H9 (cell line): ENCODE results near the gene NEBL. TPM values are rescaled to one million over a fixed set of nuclear protein-coding genes. Genes with fewer than 3 reads are reported as not detected.

ENCODE experiments used
- DNase-seq: peaks from one replicate; pipeline ENCODE4 v3.0.0-alpha.2; 2017
- H2AFZ ChIP-seq: one replicate; pipeline ENCODE4 v1.6.1; 2013; ENCODE audit warnings: mild to moderate bottlenecking, low read length, control low read depth, moderate library complexity
- H2AK5ac ChIP-seq: 2 replicates; pipeline ENCODE4 v1.6.1; 2013; ENCODE audit warnings: low read length, control low read depth, mixed read lengths; ENCODE audit not compliant: insufficient read length
- H2BK120ac ChIP-seq: one replicate; pipeline ENCODE4 v1.6.1; 2013; ENCODE audit warnings: low read depth, mild to moderate bottlenecking, low read length, control low read depth, inconsistent platforms; ENCODE audit not compliant: poor library complexity, severe bottlenecking
- H2BK12ac ChIP-seq: 2 replicates; pipeline ENCODE4 v1.6.1; 2013; ENCODE audit warnings: low read length, control low read depth, mixed read lengths, low read depth; ENCODE audit not compliant: insufficient read length
- H2BK15ac ChIP-seq: 2 replicates; pipeline ENCODE4 v1.6.1; 2013; ENCODE audit warnings: low read depth, low read length, control low read depth
- H2BK20ac ChIP-seq: one replicate; pipeline ENCODE4 v1.6.1; 2013; ENCODE audit warnings: low read depth, mild to moderate bottlenecking, low read length, control low read depth, inconsistent platforms; ENCODE audit not compliant: poor library complexity, severe bottlenecking
- H2BK5ac ChIP-seq: 2 replicates; pipeline ENCODE4 v1.6.1; 2013; ENCODE audit warnings: low read length, control low read depth, mixed read lengths; ENCODE audit not compliant: insufficient read length
- H3K14ac ChIP-seq: 2 replicates; pipeline ENCODE4 v1.6.1; 2013; ENCODE audit warnings: low read length, control low read depth; ENCODE audit not compliant: insufficient read depth
- H3K18ac ChIP-seq: 2 replicates; pipeline ENCODE4 v1.6.1; 2013; ENCODE audit warnings: low read depth, mild to moderate bottlenecking, mixed read lengths, low read length, control low read depth; ENCODE audit not compliant: insufficient read length
- H3K23ac ChIP-seq: 2 replicates; pipeline ENCODE4 v1.6.1; 2013; ENCODE audit warnings: low read length, control low read depth, mixed read lengths, low read depth; ENCODE audit not compliant: insufficient read length
- H3K23me2 ChIP-seq: 2 replicates; pipeline ENCODE4 v1.6.1; 2013; ENCODE audit warnings: low read depth, mild to moderate bottlenecking, mixed read lengths, low read length, control low read depth; ENCODE audit not compliant: insufficient read length, poor library complexity, severe bottlenecking
- H3K27ac ChIP-seq: 2 replicates; pipeline ENCODE4 v1.5.1; 2013; ENCODE audit warnings: low read length, control low read depth, mixed read lengths, low read depth; ENCODE audit not compliant: insufficient read length
- H3K27me3 ChIP-seq: 2 replicates; pipeline ENCODE4 v1.6.1; 2013; ENCODE audit warnings: low read length, control low read depth, inconsistent platforms; ENCODE audit not compliant: insufficient read depth
- H3K4ac ChIP-seq: 2 replicates; pipeline ENCODE4 v1.6.1; 2013; ENCODE audit warnings: low read depth, mild to moderate bottlenecking, control low read depth, inconsistent platforms, low read length, moderate library complexity
- H3K4me1 ChIP-seq: 2 replicates; pipeline ENCODE4 v1.6.1; 2013; ENCODE audit warnings: low read length, control low read depth, inconsistent platforms; ENCODE audit not compliant: insufficient read depth
- H3K4me2 ChIP-seq: 2 replicates; pipeline ENCODE4 v1.6.1; 2013; ENCODE audit warnings: low read length, control low read depth, mixed read lengths; ENCODE audit not compliant: insufficient read length, insufficient read depth
- H3K56ac ChIP-seq: 2 replicates; pipeline ENCODE4 v1.6.1; 2013; ENCODE audit warnings: low read depth, mild to moderate bottlenecking, mixed read lengths, low read length, control low read depth; ENCODE audit not compliant: insufficient read length
- H3K79me1 ChIP-seq: 2 replicates; pipeline ENCODE4 v1.6.1; 2013; ENCODE audit warnings: low read depth, mild to moderate bottlenecking, moderate library complexity, low read length, control low read depth, inconsistent platforms; ENCODE audit not compliant: insufficient read depth, poor library complexity, severe bottlenecking
- H3K79me2 ChIP-seq: 2 replicates; pipeline ENCODE4 v1.6.1; 2013; ENCODE audit warnings: low read length, control low read depth, inconsistent platforms; ENCODE audit not compliant: insufficient read depth
- H3K9ac ChIP-seq: 2 replicates; pipeline ENCODE4 v1.6.1; 2013; ENCODE audit warnings: low read length, control low read depth, mixed read lengths; ENCODE audit not compliant: insufficient read length; ENCODE audit errors: extremely low read depth
- H3K9me3 ChIP-seq: one replicate; pipeline ENCODE4 v1.6.1; 2013; ENCODE audit warnings: low read depth, low read length, inconsistent platforms; ENCODE audit not compliant: control insufficient read depth
- H3T11ph ChIP-seq: one replicate; pipeline ENCODE4 v1.6.1; 2013; ENCODE audit warnings: mild to moderate bottlenecking, low read length, control low read depth, inconsistent platforms
- H4K20me1 ChIP-seq: one replicate; pipeline ENCODE4 v1.6.1; 2013; ENCODE audit not compliant: control insufficient read depth, insufficient read length, insufficient read depth
- H4K5ac ChIP-seq: 2 replicates; pipeline ENCODE4 v1.6.1; 2013; ENCODE audit warnings: low read depth, mild to moderate bottlenecking, mixed read lengths, low read length, control low read depth; ENCODE audit not compliant: insufficient read length
- H4K8ac ChIP-seq: replicated peaks from 2 replicates; pipeline ENCODE4 v1.6.1; 2013; ENCODE audit warnings: low read length, control low read depth, mixed read lengths, low read depth; ENCODE audit not compliant: insufficient read length
- H4K91ac ChIP-seq: 2 replicates; pipeline ENCODE4 v1.6.1; 2013; ENCODE audit warnings: low read depth, mild to moderate bottlenecking, moderate library complexity, mixed read lengths, low read length, control low read depth; ENCODE audit not compliant: insufficient read length
- H3K27ac Mint-ChIP-seq, 3 experiments: 2 replicates in 2 of 3; 3 replicates in 1 of 3; pipeline ENCODE4 v1.8.0; 2020 to 2021; ENCODE audit warnings: mixed read lengths in 3 of 3, mild to moderate bottlenecking in 1 of 3, moderate library complexity in 1 of 3
- H3K27me3 Mint-ChIP-seq: 2 replicates; pipeline ENCODE4 v1.8.0; 2021; ENCODE audit warnings: low read depth, mild to moderate bottlenecking, moderate library complexity, mixed read lengths
- H3K36me3 Mint-ChIP-seq, 3 experiments: 2 replicates in 2 of 3; 3 replicates in 1 of 3; pipeline ENCODE4 v1.8.0; 2020 to 2021; ENCODE audit warnings: low read depth in 3 of 3, mixed read lengths in 3 of 3; ENCODE audit not compliant: insufficient read depth in 1 of 3
- H3K4me1 Mint-ChIP-seq, 2 experiments: 2 replicates each; pipeline ENCODE4 v1.8.0; 2020; ENCODE audit warnings: mixed read lengths in 2 of 2
- H3K4me3 Mint-ChIP-seq, 2 experiments: 2 replicates in 1 of 2; 3 replicates in 1 of 2; pipeline ENCODE4 v1.8.0; 2020 to 2021; ENCODE audit warnings: mild to moderate bottlenecking in 2 of 2, mixed read lengths in 2 of 2, moderate library complexity in 1 of 2
- H3K9me3 Mint-ChIP-seq, 2 experiments: 2 replicates in 1 of 2; 3 replicates in 1 of 2; pipeline ENCODE4 v1.8.0; 2020; ENCODE audit warnings: mild to moderate bottlenecking in 2 of 2, mixed read lengths in 2 of 2, moderate library complexity in 1 of 2
- CTCF ChIP-seq: fragments of 200-600 bp; sonication (generic); conservative IDR thresholded peaks from 3 replicates; pipeline ENCODE4 v1.8.0; 2021; ENCODE audit warnings: antibody characterized with exemption, mild to moderate bottlenecking
- WGBS: extraction: QIAGEN DNeasy Blood & Tissue Kit; methylation state at CpG from one replicate; pipeline ENCODE4 v1.1.7; 2013; ENCODE audit warnings: missing lambda C conversion rate, low lambda C conversion rate, mixed read lengths; ENCODE audit not compliant: insufficient read length; ENCODE audit errors: extremely low coverage; 5-methylcytosine and 5-hydroxymethylcytosine counted together
- total RNA-seq: library from RNA; stranded (reverse); gene quantifications from 2 replicates; pipeline ENCODE4 v1.2.1, GENCODE V29; 2021

The NEBL gene
- total RNA-seq, 1 experiment from 2014 or later: 20.9 TPM

GRCh38 chr10:20882091-20882490 lies 15.0 kb downstream of the NEBL start:
- no peak overlapping the region for H3K27ac Mint-ChIP-seq
- TF ChIP-seq CTCF: no peak

More at GRCh38 chr10:20882091-20882490, 15.0 kb downstream of the NEBL start:
- Histone ChIP-seq H3K27ac (no peak overlapping the region), H3K9ac (no peak overlapping the region), H3K9me3 (no peaks in the 10 kb centered on the region), H4K5ac (no peak overlapping the region), H3K4me1 (no peaks in the 10 kb centered on the region), H4K91ac (no peak overlapping the region), H2BK15ac (no peak overlapping the region), H2BK120ac (no peak overlapping the region), H3K56ac (no peak overlapping the region), H3K14ac (no peak overlapping the region), H2BK20ac (no peak overlapping the region), H2BK5ac (no peak overlapping the region), H3K4me2 (no peak overlapping the region), H4K8ac (no peak overlapping the region), H3K4ac (no peak overlapping the region), H2BK12ac (no peak overlapping the region), H3K79me2 (no peaks in the 10 kb centered on the region), H3K23ac (no peak overlapping the region), H3K18ac (no peak overlapping the region), H3K23me2 (no peaks in the 10 kb centered on the region), H3T11ph (no peak overlapping the region), H4K20me1 (no peaks in the 10 kb centered on the region), H3K79me1 (no peaks in the 10 kb centered on the region), H2AFZ (no peak overlapping the region), H3K27me3 (no peaks in the 10 kb centered on the region), H2AK5ac (no peak overlapping the region)
- DNase-seq: no peak
- no peak overlapping the region for H3K4me3 Mint-ChIP-seq
- no peaks in the 10 kb centered on the region for H3K27me3 Mint-ChIP-seq
- WGBS: no CpG with 5 or more reads among the region's 2 CpGs
- H3K36me3 Mint-ChIP-seq: no peaks in the 10 kb centered on the region
- no peaks in the 10 kb centered on the region for H3K4me1 Mint-ChIP-seq
- no peaks in the 10 kb centered on the region for H3K9me3 Mint-ChIP-seq
